Measurements from ENCODE around the gene SETSIP.
"Not testable (repeated sequence)": the region's sequence is repeated elsewhere in the genome, so short reads cannot be mapped to it uniquely, and the experiment has no call there.

GRCh38 chr1:92078077-92078476, 2.9 kb upstream of the SETSIP start:
- not testable (repeated sequence) for TF ChIP-seq REST (IDR thresholded peaks at IDR 0.05; ENCODE audit: insufficient replicate concordance, low read depth); CTCF (IDR thresholded peaks at IDR 0.05; ENCODE audit: insufficient read depth, low read length); POLR2AphosphoS5 (IDR thresholded peaks at IDR 0.05; ENCODE audit: low read depth); GABPA (IDR thresholded peaks at IDR 0.05; ENCODE audit: low read depth); SPI1 (IDR thresholded peaks at IDR 0.05; ENCODE audit: borderline replicate concordance, low read depth)
